Type B pancreatic cell (in vitro differentiated cells): Measurements from ENCODE around the gene MS4A10. TPM values are rescaled to one million over a fixed set of nuclear protein-coding genes. Genes with fewer than 3 reads are reported as not detected.
"Not testable (repeated sequence)": the region's sequence is repeated elsewhere in the genome, so short reads cannot be mapped to it uniquely, and the experiment has no call there.

ENCODE experiments used
- DNase-seq: peaks from one replicate; pipeline ENCODE4 v3.0.0; 2021; ENCODE audit warnings: mixed read lengths; ENCODE audit not compliant: unreplicated experiment; ENCODE audit errors: extremely low spot score
- H3K27ac Mint-ChIP-seq: 2 replicates; pipeline ENCODE4 v1.8.0; 2021; ENCODE audit warnings: mild to moderate bottlenecking, mixed read lengths
- H3K27me3 Mint-ChIP-seq: 2 replicates; pipeline ENCODE4 v1.8.0; 2021; ENCODE audit warnings: mixed read lengths
- H3K36me3 Mint-ChIP-seq: 2 replicates; pipeline ENCODE4 v1.8.0; 2021; ENCODE audit warnings: mixed read lengths
- H3K4me1 Mint-ChIP-seq: one replicate; pipeline ENCODE4 v1.8.0; 2021; ENCODE audit warnings: mixed read lengths; ENCODE audit not compliant: unreplicated experiment
- H3K4me3 Mint-ChIP-seq: 2 replicates; pipeline ENCODE4 v1.8.0; 2021; ENCODE audit warnings: mild to moderate bottlenecking, mixed read lengths
- H3K9me3 Mint-ChIP-seq: 2 replicates; pipeline ENCODE4 v1.8.0; 2021; ENCODE audit warnings: mixed read lengths
- total RNA-seq: library from RNA; stranded (reverse); gene quantifications from 2 replicates; pipeline ENCODE4 v1.2.1, GENCODE V29; 2021; ENCODE audit warnings: low replicate concordance
- TF ChIP-seq, protein P1 (sequence below): fragments of 200-600 bp; sonication (generic); conservative IDR thresholded peaks from 2 replicates; pipeline ENCODE4 v1.5.0; 2021; ENCODE audit warnings: antibody characterized with exemption, mild to moderate bottlenecking

MS4A10 gene
- total RNA-seq, 1 donor from 2014 or later = not detected

DNA sequence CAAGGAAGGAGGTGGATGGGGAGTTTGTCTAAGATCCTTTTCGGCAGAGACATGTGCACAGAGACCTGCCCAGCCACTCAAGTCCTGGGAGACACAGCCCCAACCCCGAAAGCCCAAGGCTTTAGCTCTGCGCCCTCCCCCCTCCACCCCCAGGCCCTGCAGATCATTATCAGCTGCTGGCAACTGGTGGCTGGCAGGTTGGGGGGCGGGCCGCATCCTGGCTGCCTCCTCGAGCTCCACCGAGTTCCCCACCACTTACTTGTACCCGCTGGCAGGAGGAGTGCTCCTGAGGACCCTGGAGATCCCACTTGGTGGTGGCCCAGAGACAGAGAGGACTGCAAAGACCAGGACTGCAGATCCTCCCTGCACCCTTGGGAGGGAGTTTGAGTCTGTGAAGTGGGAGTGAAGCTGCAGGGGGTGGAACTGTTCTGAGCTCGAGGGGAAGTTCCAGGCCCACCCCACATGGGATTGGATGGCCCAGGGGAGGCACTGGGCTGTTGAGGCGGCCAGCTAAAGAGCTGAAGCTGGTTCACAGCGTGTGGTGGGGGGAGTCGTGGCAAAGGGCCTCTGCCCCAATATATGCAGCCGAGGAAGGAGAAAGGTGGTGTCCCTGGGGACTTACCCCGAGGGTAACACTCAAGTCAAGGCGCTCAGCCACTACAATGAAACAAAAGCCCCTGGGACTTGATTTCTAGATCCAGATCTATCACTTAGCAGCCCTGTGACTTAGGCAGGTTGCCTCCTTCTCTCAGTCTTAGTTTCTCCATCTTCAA, 36.9 kb downstream of the MS4A10 start:
- H3K4me1 Mint-ChIP-seq = no peaks in the 10 kb centered on the region
- H3K27me3 Mint-ChIP-seq = no peaks in the 10 kb centered on the region
- H3K4me3 Mint-ChIP-seq = no peak overlapping the region
- no peak for DNase-seq
- H3K27ac Mint-ChIP-seq = no peak overlapping the region
- TF ChIP-seq, protein P1, sequence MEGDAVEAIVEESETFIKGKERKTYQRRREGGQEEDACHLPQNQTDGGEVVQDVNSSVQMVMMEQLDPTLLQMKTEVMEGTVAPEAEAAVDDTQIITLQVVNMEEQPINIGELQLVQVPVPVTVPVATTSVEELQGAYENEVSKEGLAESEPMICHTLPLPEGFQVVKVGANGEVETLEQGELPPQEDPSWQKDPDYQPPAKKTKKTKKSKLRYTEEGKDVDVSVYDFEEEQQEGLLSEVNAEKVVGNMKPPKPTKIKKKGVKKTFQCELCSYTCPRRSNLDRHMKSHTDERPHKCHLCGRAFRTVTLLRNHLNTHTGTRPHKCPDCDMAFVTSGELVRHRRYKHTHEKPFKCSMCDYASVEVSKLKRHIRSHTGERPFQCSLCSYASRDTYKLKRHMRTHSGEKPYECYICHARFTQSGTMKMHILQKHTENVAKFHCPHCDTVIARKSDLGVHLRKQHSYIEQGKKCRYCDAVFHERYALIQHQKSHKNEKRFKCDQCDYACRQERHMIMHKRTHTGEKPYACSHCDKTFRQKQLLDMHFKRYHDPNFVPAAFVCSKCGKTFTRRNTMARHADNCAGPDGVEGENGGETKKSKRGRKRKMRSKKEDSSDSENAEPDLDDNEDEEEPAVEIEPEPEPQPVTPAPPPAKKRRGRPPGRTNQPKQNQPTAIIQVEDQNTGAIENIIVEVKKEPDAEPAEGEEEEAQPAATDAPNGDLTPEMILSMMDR = no peak
- no peaks in the 10 kb centered on the region for H3K36me3 Mint-ChIP-seq
- no peaks in the 10 kb centered on the region for H3K9me3 Mint-ChIP-seq

DNA sequence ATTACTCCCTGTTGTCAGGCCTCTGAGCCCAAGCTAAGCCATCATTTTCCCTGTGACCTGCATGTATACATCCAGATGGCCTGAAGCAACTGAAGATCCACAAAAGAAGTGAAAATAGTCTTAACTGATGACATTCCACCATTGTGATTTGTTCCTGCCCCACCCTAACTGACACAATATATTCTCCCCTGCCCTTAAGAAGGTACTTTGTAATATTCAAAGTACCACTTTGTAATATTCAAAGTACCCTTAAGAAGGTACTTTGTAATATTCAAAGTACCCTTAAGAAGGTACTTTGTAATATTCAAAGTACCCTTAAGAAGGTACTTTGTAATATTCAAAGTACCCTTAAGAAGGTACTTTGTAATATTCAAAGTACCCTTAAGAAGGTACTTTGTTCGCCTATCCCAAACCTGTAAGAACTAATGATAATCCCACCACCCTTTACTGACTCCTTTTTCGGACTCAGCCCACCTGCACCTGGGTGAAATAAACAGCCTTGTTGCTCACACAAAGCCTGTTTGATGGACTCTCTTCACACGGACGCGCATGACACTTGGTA, 38.7 kb downstream of the MS4A10 start:
- H3K27ac Mint-ChIP-seq, H3K36me3 Mint-ChIP-seq, H3K9me3 Mint-ChIP-seq, H3K27me3 Mint-ChIP-seq, H3K4me1 Mint-ChIP-seq, H3K4me3 Mint-ChIP-seq, DNase-seq: not testable (repeated sequence)

- H3K27ac Mint-ChIP-seq = no peak overlapping the region
- H3K36me3 Mint-ChIP-seq = no peaks in the 10 kb centered on the region
- DNase-seq = no peak
- TF ChIP-seq, protein P1 = no peak
- no peaks in the 10 kb centered on the region for H3K27me3 Mint-ChIP-seq
- no peaks in the 10 kb centered on the region for H3K4me1 Mint-ChIP-seq
- no peaks in the 10 kb centered on the region for H3K9me3 Mint-ChIP-seq
- no peak overlapping the region for H3K4me3 Mint-ChIP-seq
Observed at GRCh38 chr11:60825118-60825517, 40.0 kb downstream of the MS4A10 start.

GRCh38 chr11:60825790-60826189, 40.7 kb downstream of the MS4A10 start:
- Mint-ChIP-seq H3K4me1 (no peaks in the 10 kb centered on the region), H3K4me3 (no peak overlapping the region), H3K27me3 (no peaks in the 10 kb centered on the region), H3K9me3 (no peaks in the 10 kb centered on the region), H3K27ac (no peak overlapping the region), H3K36me3 (no peaks in the 10 kb centered on the region)
- DNase-seq = no peak
- TF ChIP-seq, protein P1 = no peak

DNA sequence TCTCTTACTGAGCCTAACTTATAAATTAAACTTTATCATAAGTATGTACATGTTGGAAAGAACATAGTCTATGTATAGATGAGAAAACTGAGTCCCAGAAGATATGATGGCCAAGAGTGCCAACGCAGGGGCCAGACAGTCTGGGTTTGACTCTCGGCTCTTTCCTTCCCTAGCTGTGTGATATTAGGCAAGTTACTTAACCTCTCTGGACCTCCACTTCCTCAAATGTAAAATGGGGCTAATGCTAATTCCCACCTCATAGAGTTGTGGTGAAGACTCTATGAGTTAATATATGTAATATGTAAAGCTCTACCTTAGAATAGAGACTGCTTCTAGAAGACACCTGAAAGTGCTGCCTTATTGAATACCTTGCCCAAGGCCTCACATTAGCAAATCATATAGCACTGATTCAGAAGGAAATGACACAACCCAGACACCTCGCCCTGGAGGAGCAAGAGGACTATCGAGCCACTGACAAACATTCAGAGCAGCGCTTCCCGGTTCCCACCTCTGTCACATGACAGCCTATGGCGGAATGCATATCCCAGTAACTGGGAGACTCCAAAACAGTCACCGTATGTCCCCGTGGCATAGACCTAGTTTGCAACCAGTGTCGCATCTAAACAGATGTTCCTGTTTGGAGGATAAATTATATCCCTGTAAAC, 45.5 kb downstream of the MS4A10 start:
- Mint-ChIP-seq H3K27ac (no peak overlapping the region), H3K9me3 (no peaks in the 10 kb centered on the region), H3K4me3 (peak overlapping the region; percentile 55), H3K27me3 (peaks cover 28% of the 10 kb centered on the region), H3K36me3 (no peaks in the 10 kb centered on the region), H3K4me1 (no peaks in the 10 kb centered on the region)
- no peak for DNase-seq
- TF ChIP-seq, protein P1 = no peak

DNA sequence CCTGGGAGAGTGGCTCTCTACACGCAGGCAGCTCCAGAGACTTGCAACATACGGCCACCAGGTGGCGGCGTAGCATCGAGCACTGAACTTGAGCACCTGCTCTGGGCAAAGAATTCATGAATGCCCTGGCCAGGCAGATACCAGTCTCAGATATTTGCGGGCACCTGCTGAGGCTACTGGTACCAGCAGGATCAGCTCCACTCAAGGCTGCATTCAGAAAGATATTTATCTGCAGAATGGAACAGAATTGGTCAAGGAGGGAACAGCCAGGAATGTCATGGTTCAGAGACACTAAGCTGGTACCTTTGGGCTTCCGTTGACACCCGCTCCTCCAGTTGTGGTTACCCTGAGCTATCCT, 46.0 kb downstream of the MS4A10 start:
- Mint-ChIP-seq H3K9me3 (no peaks in the 10 kb centered on the region), H3K36me3 (no peaks in the 10 kb centered on the region), H3K27ac (no peak overlapping the region), H3K27me3 (peaks cover 31% of the 10 kb centered on the region), H3K4me1 (no peaks in the 10 kb centered on the region), H3K4me3 (peak overlapping the region; percentile 55)
- DNase-seq = peak; percentile 82
- TF ChIP-seq, protein P1 = peak; percentile 95
